Measurements from ENCODE around the gene UQCC2.

Gene UQCC2

DNA sequence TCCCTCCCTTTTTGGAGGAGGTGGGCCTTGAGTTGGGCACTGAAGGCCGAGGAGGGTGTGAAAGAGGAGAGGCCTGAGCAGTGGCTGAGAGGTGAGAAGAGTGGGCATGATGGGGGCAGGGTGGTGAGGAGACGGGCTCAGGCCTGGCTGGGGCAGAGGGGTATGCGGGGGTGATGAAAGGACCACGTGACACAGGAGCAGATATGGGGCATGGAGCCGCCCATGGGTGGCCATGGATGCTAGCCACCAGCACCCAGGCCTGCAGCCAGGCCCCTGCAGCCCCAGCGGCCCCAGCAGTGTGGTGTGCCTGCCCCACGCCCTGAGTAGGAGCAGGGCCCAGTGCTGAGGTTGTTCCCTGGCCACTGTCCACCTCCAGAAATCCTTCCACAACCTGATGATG, 26.5 kb downstream of the UQCC2 start:
- H3K36me3 ChIP-seq (ENCODE audit: control insufficient read depth in 1 of 2, insufficient read depth in 2 of 2, low read length in 2 of 2): peaks cover 18 to 56% of the 10 kb centered on the region in 2 donors
- no peak overlapping the region for H3K27ac ChIP-seq (ENCODE audit: low read length)
- H3K27me3 ChIP-seq (ENCODE audit: low read depth, low read length): no peaks in the 10 kb centered on the region
- H3K4me3 ChIP-seq (ENCODE audit: low read depth in 1 of 2, low read length in 2 of 2): no peak overlapping the region
- no peaks in the 10 kb centered on the region for H3K9me3 ChIP-seq (ENCODE audit: control insufficient read depth in 1 of 2, low read length in 2 of 2)
- H3K4me1 ChIP-seq (ENCODE audit: control insufficient read depth in 1 of 2, insufficient read depth in 2 of 2, low read length in 2 of 2): peaks cover 0 to 6% of the 10 kb centered on the region in 2 donors

DNA sequence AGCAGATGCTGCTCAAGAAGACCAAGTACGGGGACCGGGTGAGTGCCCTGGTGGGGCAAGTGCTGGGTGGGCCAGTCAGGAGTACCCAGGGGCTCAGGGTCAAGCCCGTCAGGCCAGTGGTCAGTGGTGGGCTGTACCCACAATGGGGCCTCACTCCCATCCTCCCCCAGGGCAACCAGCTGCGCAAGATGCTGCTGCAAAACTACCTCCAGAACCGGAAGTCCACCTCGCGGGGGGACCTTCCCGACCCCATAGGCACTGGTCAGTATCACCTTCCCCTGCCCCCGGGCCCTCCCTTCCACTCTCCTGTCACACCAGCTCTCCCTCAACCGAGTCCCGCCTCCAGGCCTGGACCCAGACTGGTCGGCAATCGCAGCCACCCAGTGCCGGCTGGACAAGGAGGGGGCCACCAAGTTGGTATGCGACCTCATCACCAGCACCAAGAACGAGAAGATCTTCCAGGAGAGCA, 27.0 kb downstream of the UQCC2 start:
- H3K27ac ChIP-seq (ENCODE audit: low read length): no peak overlapping the region
- H3K36me3 ChIP-seq (ENCODE audit: control insufficient read depth in 1 of 2, insufficient read depth in 2 of 2, low read length in 2 of 2): peaks cover 13 to 62% of the 10 kb centered on the region in 2 donors

DNA sequence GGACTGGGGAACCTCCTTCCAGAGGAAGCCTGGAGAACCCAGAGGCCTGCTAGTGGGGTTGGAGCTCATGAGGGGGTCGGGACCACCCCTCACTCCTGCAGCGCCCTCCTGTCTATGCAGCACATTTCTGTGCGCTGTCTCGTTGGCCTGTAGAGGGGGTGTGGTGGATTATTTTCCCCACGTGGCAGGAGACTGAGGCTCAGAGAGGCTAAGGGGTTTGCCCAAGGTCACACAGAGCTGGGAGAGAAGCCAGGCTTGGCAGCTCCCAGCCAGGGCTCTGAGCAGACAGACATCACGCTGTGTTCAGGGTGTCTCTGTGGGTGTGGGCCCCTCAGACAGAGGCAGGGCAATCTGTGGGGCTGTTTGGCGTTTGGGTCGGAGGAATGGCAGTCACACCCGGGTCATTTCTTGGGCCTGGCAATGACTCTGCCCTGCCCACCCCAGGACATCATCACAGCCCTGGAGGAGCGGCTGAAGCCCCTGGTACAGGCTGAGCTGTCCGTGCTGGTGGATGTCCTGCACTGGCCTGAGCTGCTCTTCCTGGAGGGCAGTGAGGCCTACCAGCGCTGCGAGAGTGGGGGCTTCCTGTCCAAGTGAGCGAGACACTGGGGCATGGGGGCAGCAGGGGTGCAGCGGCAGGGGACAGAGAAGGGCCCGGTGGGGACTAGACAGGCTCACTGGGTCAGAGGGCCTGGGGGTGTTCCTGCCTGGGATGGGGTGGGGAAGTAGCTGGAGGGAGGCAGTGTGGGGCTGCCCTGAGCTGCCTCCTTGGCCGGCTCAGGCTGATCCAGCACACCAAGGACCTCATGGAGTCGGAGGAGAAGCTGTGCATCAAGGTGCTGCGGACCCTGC, 27.7 kb downstream of the UQCC2 start:
- peaks cover 0 to 6% of the 10 kb centered on the region in 2 donors for H3K4me1 ChIP-seq (ENCODE audit: control insufficient read depth in 1 of 2, insufficient read depth in 2 of 2, low read length in 2 of 2)
- H3K9me3 ChIP-seq (ENCODE audit: control insufficient read depth in 1 of 2, low read length in 2 of 2): no peaks in the 10 kb centered on the region
- no peaks in the 10 kb centered on the region for H3K27me3 ChIP-seq (ENCODE audit: low read depth, low read length)
- H3K36me3 ChIP-seq (ENCODE audit: control insufficient read depth in 1 of 2, insufficient read depth in 2 of 2, low read length in 2 of 2): peaks cover 17 to 56% of the 10 kb centered on the region in 2 donors
- H3K4me3 ChIP-seq (ENCODE audit: low read depth in 1 of 2, low read length in 2 of 2): no peak overlapping the region
- no peak overlapping the region for H3K27ac ChIP-seq (ENCODE audit: low read length)

More for the DNA sequence above, 27.0 kb downstream of the UQCC2 start:
- Histone ChIP-seq H3K27me3 (ENCODE audit: low read depth, low read length) (no peaks in the 10 kb centered on the region), H3K4me1 (ENCODE audit: control insufficient read depth in 1 of 2, insufficient read depth in 2 of 2, low read length in 2 of 2) (peaks cover 0 to 6% of the 10 kb centered on the region in 2 donors), H3K9me3 (ENCODE audit: control insufficient read depth in 1 of 2, low read length in 2 of 2) (no peaks in the 10 kb centered on the region), H3K4me3 (ENCODE audit: low read depth in 1 of 2, low read length in 2 of 2) (no peak overlapping the region)

DNA sequence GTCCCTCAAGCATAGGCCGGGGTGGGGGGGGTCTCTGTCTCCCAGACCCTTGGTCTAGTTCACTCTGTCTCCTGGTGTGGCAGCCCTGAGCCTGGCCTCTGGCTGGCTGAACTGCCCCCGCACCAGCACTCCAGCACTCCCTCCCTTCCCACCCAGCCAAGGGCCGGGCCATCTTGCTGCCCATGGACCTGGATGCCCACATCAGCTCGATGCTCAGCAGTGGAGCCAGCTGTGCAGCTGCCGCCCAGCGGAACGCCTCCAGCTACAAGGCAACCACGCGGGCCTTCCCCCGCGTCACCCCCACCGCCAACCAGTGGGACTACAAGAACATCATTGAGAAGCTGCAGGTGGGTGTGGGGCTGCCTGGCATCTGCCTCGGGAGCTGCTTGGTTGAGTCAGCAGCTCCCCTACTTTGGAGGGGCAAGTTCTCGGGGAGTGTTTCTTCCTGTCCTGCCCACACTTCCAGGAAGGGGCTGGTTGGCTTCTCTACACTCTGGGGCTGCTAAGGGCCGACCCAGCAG, 28.4 kb downstream of the UQCC2 start:
- Histone ChIP-seq H3K9me3 (ENCODE audit: control insufficient read depth in 1 of 2, low read length in 2 of 2) (no peaks in the 10 kb centered on the region), H3K4me3 (ENCODE audit: low read depth in 1 of 2, low read length in 2 of 2) (no peak overlapping the region), H3K27me3 (ENCODE audit: low read depth, low read length) (no peaks in the 10 kb centered on the region), H3K4me1 (ENCODE audit: control insufficient read depth in 1 of 2, insufficient read depth in 2 of 2, low read length in 2 of 2) (peaks cover 0 to 6% of the 10 kb centered on the region in 2 donors), H3K27ac (ENCODE audit: low read length) (no peak overlapping the region), H3K36me3 (ENCODE audit: control insufficient read depth in 1 of 2, insufficient read depth in 2 of 2, low read length in 2 of 2) (peaks cover 18 to 51% of the 10 kb centered on the region in 2 donors)

DNA sequence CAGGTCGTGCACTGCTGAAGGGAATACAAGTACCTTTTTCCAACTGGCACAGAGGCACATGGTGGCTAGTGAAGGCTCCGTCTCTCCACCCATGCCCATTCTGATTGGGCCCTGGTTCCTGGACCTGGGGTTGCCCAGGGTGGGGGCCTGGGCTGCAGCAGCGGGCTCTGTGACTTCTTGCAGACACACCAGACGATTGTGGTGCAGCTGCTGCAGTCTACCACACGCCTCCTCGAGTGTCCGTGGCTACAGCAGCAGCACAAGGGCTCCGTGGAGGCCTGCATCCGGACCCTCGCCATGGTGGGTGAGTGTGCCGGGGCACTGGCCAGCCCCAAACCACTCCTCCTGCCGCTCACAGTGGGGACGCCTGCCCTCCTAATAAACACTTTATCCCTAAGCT, 29.2 kb downstream of the UQCC2 start:
- H3K4me1 ChIP-seq (ENCODE audit: control insufficient read depth in 1 of 2, insufficient read depth in 2 of 2, low read length in 2 of 2): peaks cover 0 to 6% of the 10 kb centered on the region in 2 donors
- H3K9me3 ChIP-seq (ENCODE audit: control insufficient read depth in 1 of 2, low read length in 2 of 2): no peaks in the 10 kb centered on the region
- no peak overlapping the region for H3K4me3 ChIP-seq (ENCODE audit: low read depth in 1 of 2, low read length in 2 of 2)
- peaks cover 25 to 51% of the 10 kb centered on the region in 2 donors for H3K36me3 ChIP-seq (ENCODE audit: control insufficient read depth in 1 of 2, insufficient read depth in 2 of 2, low read length in 2 of 2)
- no peaks in the 10 kb centered on the region for H3K27me3 ChIP-seq (ENCODE audit: low read depth, low read length)
- H3K27ac ChIP-seq (ENCODE audit: low read length): no peak overlapping the region

DNA sequence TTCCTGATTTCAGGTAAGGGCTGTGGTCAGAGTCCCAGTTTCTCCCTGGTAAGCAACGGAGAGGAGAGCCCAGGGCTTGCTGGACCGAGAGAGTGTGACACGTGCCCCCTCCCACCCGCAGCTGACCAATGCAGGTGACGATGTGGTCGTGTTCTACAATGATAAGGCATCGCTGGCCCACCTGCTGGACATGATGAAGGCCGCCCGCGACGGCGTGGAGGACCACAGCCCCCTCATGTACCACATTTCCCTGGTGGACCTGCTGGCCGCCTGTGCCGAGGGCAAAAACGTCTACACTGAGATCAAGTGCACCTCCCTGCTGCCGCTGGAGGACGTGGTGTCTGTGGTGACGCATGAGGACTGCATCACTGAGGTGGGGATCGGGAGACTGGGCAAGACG, 31.7 kb downstream of the UQCC2 start:
- no peaks in the 10 kb centered on the region for H3K9me3 ChIP-seq (ENCODE audit: control insufficient read depth in 1 of 2, low read length in 2 of 2)
- no peaks in the 10 kb centered on the region for H3K27me3 ChIP-seq (ENCODE audit: low read depth, low read length)
- peaks cover 0 to 6% of the 10 kb centered on the region in 2 donors for H3K4me1 ChIP-seq (ENCODE audit: control insufficient read depth in 1 of 2, insufficient read depth in 2 of 2, low read length in 2 of 2)
- no peak overlapping the region for H3K27ac ChIP-seq (ENCODE audit: low read length)
- no peak overlapping the region for H3K4me3 ChIP-seq (ENCODE audit: low read depth in 1 of 2, low read length in 2 of 2)
- peaks cover 24 to 27% of the 10 kb centered on the region in 2 donors for H3K36me3 ChIP-seq (ENCODE audit: control insufficient read depth in 1 of 2, insufficient read depth in 2 of 2, low read length in 2 of 2)

DNA sequence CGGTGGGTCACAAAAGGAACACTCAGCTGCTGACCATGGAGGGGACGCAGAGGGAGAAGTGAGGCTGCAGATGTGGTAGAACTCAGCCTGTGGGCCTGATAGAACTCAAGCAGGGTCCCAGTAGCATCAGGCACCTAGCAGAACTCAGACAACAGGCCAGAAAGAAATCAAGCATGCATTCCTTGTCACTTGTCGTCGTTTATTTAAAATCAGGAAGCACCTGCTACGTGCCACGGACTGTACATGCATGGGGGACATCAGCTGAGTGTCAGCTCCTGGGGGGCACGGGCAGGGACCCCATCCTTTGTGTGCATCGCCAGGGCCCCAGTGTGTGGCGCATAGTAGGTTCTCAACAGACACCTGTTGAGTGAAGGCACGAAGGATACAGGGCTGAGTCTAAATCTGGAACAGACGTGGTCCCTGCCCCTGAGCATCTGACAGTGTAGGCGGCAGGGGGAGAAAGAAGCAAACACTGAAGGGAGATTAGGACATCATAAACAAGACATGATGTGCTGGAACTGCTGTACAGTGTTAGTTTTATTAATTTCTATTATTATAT, 32.5 kb downstream of the UQCC2 start:
- H3K9me3 ChIP-seq (ENCODE audit: control insufficient read depth in 1 of 2, low read length in 2 of 2): no peaks in the 10 kb centered on the region
- H3K4me3 ChIP-seq (ENCODE audit: low read depth in 1 of 2, low read length in 2 of 2): no peak overlapping the region
- peaks cover 0 to 3% of the 10 kb centered on the region in 2 donors for H3K4me1 ChIP-seq (ENCODE audit: control insufficient read depth in 1 of 2, insufficient read depth in 2 of 2, low read length in 2 of 2)
- no peak overlapping the region for H3K27ac ChIP-seq (ENCODE audit: low read length)
- H3K36me3 ChIP-seq (ENCODE audit: control insufficient read depth in 1 of 2, insufficient read depth in 2 of 2, low read length in 2 of 2): peaks cover 25 to 27% of the 10 kb centered on the region in 2 donors
- H3K27me3 ChIP-seq (ENCODE audit: low read depth, low read length): no peaks in the 10 kb centered on the region

DNA sequence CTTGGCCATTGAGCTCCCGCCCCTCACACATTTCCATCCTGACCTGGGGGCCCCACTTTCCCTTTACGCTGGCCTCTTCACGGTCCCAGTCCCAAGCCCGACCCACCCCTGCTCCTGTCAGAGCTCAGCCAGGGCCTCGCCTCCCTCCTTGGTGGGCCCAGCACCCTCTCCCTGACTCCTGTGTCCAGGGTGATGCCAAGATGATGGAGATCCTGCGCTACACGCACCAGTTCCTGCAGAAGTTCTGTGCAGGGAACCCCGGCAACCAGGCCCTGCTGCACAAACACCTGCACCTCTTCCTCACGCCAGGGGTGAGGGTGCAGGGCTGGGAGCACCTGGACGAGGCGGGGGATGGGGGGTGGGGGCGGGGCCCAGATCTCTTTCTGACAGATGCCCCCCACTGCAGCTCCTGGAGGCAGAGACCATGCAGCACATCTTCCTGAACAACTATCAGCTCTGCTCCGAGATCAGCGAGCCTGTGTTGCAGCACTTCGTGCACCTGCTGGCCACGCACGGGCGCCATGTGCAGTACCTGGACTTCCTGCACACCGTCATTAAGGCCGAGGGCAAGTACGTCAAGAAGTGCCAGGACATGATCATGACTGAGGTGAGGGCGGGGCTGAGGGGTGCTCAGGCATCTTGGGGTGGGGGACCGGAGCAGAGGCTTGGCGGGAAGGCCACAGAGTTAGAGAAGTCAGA, 33.1 kb downstream of the UQCC2 start:
- Histone ChIP-seq H3K27me3 (ENCODE audit: low read depth, low read length) (no peaks in the 10 kb centered on the region), H3K9me3 (ENCODE audit: control insufficient read depth in 1 of 2, low read length in 2 of 2) (no peaks in the 10 kb centered on the region), H3K36me3 (ENCODE audit: control insufficient read depth in 1 of 2, insufficient read depth in 2 of 2, low read length in 2 of 2) (peaks cover 24 to 32% of the 10 kb centered on the region in 2 donors), H3K4me1 (ENCODE audit: control insufficient read depth in 1 of 2, insufficient read depth in 2 of 2, low read length in 2 of 2) (no peaks in the 10 kb centered on the region), H3K4me3 (ENCODE audit: low read depth in 1 of 2, low read length in 2 of 2) (no peak overlapping the region), H3K27ac (ENCODE audit: low read length) (no peak overlapping the region)

DNA sequence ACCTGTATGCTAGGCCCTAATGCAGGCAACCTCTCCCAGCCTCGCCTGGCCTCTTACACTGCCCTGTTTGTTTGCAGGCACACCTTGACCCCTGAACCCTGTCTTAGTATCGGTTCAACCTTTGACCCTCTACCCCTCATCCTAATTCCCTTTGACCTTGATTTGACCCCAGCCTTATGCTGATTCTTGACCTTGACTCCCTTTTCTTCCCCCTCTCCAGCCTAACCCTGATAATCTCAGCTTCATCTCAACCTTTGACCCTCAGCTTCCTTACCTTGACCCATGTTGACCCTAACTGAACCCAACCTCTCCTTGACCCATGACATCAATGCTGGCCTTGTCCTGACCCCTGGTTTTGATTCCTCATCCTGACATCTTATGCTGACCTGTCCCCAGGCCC, 33.8 kb downstream of the UQCC2 start:
- H3K4me1 ChIP-seq (ENCODE audit: control insufficient read depth in 1 of 2, insufficient read depth in 2 of 2, low read length in 2 of 2): peaks cover 0 to 6% of the 10 kb centered on the region in 2 donors
- H3K27me3 ChIP-seq (ENCODE audit: low read depth, low read length): no peaks in the 10 kb centered on the region
- H3K36me3 ChIP-seq (ENCODE audit: control insufficient read depth in 1 of 2, insufficient read depth in 2 of 2, low read length in 2 of 2): peaks cover 24 to 35% of the 10 kb centered on the region in 2 donors
- no peaks in the 10 kb centered on the region for H3K9me3 ChIP-seq (ENCODE audit: control insufficient read depth in 1 of 2, low read length in 2 of 2)
- H3K4me3 ChIP-seq (ENCODE audit: low read depth in 1 of 2, low read length in 2 of 2): no peak overlapping the region
- H3K27ac ChIP-seq (ENCODE audit: low read length): no peak overlapping the region

DNA sequence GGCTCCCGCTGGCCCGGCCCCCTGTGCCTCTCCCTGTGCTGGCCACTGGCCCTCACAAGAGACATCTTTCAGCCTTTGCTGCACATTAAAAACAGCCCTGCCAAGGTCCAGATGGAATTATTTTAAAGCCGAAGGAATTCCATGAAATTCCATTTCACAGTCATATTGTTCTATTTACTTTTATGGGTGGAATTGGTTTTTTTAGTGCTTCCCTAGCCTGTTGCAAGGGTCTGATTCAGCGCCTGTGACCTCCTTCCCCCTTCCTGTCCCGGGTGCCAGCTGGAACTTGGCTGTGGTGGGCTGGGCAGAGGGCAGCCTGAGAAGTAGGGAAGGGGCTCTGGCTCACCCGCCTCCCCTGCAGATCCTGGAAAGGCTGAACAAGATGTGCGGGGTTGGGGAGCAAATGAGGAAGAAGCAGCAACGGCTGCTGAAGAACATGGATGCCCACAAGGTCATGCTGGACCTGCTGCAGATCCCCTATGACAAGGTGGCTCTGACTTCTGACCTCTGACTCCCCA, 34.3 kb downstream of the UQCC2 start:
- peaks cover 0 to 8% of the 10 kb centered on the region in 2 donors for H3K4me1 ChIP-seq (ENCODE audit: control insufficient read depth in 1 of 2, insufficient read depth in 2 of 2, low read length in 2 of 2)
- H3K9me3 ChIP-seq (ENCODE audit: control insufficient read depth in 1 of 2, low read length in 2 of 2): no peaks in the 10 kb centered on the region
- H3K36me3 ChIP-seq (ENCODE audit: control insufficient read depth in 1 of 2, insufficient read depth in 2 of 2, low read length in 2 of 2): peaks cover 24 to 35% of the 10 kb centered on the region in 2 donors
- H3K27me3 ChIP-seq (ENCODE audit: low read depth, low read length): no peaks in the 10 kb centered on the region
- no peak overlapping the region for H3K4me3 ChIP-seq (ENCODE audit: low read depth in 1 of 2, low read length in 2 of 2)
- no peak overlapping the region for H3K27ac ChIP-seq (ENCODE audit: low read length)

Measured in muscle layer of duodenum (tissue), 2 donors.